Ishikawa (cell line): ENCODE data around the gene NLN.

ENCODE experiments used
- CEBPB ChIP-seq: IDR thresholded peaks from 2 replicates; pipeline ENCODE4 v1.6.1; 2012
- CREB1 ChIP-seq: IDR thresholded peaks from 2 replicates; pipeline ENCODE4 v1.6.1; 2012; ENCODE audit warnings: low read depth
- EGR1 ChIP-seq: IDR thresholded peaks from 2 replicates; pipeline ENCODE4 v1.6.1; 2012
- EP300 ChIP-seq: IDR thresholded peaks from 2 replicates; pipeline ENCODE4 v1.6.1; 2012; ENCODE audit warnings: borderline replicate concordance
- MAX ChIP-seq: IDR thresholded peaks from 2 replicates; pipeline ENCODE4 v1.6.1; 2012
- TAF1 ChIP-seq: IDR thresholded peaks from 2 replicates; pipeline ENCODE4 v1.6.1; 2012; ENCODE audit warnings: low read depth, mild to moderate bottlenecking
- TCF12 ChIP-seq: IDR thresholded peaks from 2 replicates; pipeline ENCODE4 v1.6.1; 2012; ENCODE audit warnings: low read depth
- TEAD4 ChIP-seq: IDR thresholded peaks from 2 replicates; pipeline ENCODE4 v1.6.1; 2012
- USF1 ChIP-seq: IDR thresholded peaks from 2 replicates; pipeline ENCODE4 v1.6.1; 2012
- YY1 ChIP-seq: IDR thresholded peaks from 2 replicates; pipeline ENCODE4 v1.6.1; 2012; ENCODE audit warnings: low read depth
- TF ChIP-seq, protein P1 (sequence below): IDR thresholded peaks from 2 replicates; pipeline ENCODE4 v1.6.1; 2012; ENCODE audit warnings: low read depth, mild to moderate bottlenecking

GRCh38 chr5:65876970-65877369, 155.0 kb downstream of the NLN start:
- TF ChIP-seq MAX, result no peak
- TF ChIP-seq TAF1, result no peak
- TF ChIP-seq USF1, result no peak
- no peak for TF ChIP-seq EGR1
- TF ChIP-seq CEBPB, result no peak
- TF ChIP-seq CREB1, result no peak
- no peak for TF ChIP-seq TCF12
- TF ChIP-seq EP300, result no peak
- TF ChIP-seq YY1, result no peak
- TF ChIP-seq TEAD4, result no peak
- TF ChIP-seq, protein P1, sequence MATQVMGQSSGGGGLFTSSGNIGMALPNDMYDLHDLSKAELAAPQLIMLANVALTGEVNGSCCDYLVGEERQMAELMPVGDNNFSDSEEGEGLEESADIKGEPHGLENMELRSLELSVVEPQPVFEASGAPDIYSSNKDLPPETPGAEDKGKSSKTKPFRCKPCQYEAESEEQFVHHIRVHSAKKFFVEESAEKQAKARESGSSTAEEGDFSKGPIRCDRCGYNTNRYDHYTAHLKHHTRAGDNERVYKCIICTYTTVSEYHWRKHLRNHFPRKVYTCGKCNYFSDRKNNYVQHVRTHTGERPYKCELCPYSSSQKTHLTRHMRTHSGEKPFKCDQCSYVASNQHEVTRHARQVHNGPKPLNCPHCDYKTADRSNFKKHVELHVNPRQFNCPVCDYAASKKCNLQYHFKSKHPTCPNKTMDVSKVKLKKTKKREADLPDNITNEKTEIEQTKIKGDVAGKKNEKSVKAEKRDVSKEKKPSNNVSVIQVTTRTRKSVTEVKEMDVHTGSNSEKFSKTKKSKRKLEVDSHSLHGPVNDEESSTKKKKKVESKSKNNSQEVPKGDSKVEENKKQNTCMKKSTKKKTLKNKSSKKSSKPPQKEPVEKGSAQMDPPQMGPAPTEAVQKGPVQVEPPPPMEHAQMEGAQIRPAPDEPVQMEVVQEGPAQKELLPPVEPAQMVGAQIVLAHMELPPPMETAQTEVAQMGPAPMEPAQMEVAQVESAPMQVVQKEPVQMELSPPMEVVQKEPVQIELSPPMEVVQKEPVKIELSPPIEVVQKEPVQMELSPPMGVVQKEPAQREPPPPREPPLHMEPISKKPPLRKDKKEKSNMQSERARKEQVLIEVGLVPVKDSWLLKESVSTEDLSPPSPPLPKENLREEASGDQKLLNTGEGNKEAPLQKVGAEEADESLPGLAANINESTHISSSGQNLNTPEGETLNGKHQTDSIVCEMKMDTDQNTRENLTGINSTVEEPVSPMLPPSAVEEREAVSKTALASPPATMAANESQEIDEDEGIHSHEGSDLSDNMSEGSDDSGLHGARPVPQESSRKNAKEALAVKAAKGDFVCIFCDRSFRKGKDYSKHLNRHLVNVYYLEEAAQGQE, result no peak
